H4 (cell line): Measurements from ENCODE around the gene C2CD2. TPM values are rescaled to one million over a fixed set of nuclear protein-coding genes. Genes with fewer than 3 reads are reported as not detected.
A peak's percentile ranks its signal among the peaks of the same experiment; 100 is the strongest.
"Not testable (repeated sequence)": the region's sequence is repeated elsewhere in the genome, so short reads cannot be mapped to it uniquely, and the experiment has no call there.

Source experiments
- DNase-seq: peaks from one replicate; pipeline ENCODE4 v3.0.0-alpha.2; 2015; ENCODE audit warnings: low spot score
- total RNA-seq: library from RNA; depleted of rRNA; stranded (reverse); fragments of >200 nt; shearing (Covaris generic); gene quantifications from 2 replicates; pipeline ENCODE4 v1.2.3, GENCODE V29; 2014

The C2CD2 gene
- total RNA-seq, 1 experiment from 2014 or later, result 15.7 TPM

DNA sequence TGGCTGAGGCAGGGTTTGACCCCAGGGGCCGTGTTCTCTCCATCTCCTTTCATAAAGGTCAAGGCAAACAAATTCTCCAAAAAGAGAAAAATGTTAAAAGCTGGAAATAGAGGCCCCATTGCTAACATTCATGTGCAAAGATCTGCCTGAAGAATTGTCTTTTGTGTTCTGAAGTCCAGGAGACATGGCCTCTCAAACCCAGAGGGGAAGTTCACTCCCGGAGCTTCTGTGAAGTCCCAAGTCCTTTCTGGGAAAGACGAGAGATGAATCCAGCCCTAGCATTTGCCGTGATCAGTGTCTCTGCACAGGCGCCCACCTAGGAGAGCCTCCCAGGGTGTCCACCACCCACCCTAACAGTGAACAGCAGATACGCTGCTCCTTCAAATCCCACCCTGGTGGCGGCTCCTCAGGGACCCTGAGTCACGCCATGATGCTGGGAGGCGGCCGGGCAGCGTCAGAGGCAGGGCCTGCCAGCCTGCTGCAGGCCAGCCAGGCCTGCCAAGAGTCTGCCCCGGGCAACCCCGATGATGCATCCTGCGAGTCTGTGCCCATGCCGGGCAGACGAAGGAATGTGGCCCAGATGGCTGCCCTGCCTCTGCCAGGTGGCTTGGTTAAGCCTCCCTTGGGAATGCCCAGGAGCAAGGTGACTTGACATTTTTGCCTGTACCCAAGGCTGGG is 5.2 kb upstream of the C2CD2 start:
- DNase-seq, result peak; percentile 81

DNA sequence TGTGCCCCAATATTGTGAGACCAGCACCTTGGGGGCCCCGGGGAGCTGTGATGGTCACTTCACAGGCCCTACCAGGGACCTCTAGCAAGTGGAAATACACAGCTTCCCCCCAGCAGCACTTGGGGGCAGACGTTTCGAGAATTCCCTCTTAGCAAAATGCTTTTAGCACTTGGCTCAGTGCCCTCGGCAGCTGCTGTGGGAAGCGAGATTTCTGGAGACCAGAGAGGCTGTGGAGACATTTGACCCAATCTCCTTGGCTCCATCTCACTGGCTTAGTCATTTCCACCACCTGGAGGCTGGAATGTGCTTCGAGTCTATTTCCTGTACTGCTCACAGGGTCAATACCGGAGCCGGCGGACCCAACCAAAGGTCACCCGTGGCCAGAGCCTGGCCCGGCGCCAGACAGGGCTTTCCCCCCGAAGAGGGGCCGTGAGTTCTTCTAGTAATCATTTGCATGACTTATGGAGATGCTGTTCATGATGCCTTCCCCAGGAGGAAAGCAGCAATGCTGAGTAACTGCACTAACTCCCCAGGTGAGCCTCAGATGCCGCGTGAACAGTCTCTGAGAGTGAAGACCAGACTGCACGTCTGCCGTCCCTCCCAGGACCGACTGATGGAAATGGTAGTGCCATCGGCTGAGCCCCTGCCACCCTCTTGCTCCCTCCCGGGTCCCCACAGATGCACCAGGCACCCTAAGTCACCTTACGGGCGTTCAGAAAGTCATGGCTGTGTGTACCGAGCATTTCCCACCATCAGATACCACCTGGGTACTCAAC is 4.4 kb upstream of the C2CD2 start:
- peak; percentile 95 for DNase-seq

DNA sequence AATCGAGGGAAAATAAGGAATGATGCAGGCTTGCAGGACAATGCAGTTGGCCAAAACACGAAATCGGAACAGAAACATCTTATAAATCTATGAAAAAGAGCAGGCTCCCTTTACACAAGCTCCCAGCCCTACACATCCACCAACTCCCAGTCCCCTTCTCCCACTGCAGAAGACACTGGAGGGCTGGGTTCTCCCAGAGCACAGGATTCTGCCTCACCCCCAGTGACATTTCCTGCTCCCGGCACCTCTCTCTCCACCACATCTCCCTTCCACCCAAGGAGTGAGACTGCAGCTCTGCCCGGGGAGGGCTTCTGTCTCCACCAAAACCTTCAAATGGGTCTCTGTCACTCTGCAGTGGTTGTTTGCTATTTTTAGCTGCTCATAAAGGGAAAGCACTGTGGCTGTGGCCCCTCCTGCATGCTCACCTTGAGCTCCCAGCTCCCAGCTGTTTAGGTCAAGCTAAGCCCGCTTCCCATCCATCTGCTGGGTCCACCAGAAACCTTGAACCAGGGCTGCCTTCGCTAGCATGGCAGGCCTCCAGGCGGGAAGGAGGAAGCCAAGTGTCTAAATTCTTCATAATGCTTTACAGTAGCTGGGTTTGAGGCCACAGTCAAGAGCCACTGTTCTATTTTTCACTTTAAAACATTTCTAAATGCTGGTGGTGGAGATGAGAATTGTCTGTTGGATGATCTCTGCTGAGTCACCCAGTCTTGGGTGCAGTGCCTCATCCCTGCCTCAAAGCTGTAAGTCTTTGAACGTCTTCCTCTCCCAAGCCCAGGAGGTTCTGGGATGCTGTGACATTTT is 3.3 kb upstream of the C2CD2 start:
- DNase-seq, result peak; percentile 58

- no peak for DNase-seq
Observed at GRCh38 chr21:41955516-41955915, 1.7 kb upstream of the C2CD2 start.

GRCh38 chr21:41954654-41955499 is 1.1 kb upstream of the C2CD2 start:
- DNase-seq, result no peak

DNA sequence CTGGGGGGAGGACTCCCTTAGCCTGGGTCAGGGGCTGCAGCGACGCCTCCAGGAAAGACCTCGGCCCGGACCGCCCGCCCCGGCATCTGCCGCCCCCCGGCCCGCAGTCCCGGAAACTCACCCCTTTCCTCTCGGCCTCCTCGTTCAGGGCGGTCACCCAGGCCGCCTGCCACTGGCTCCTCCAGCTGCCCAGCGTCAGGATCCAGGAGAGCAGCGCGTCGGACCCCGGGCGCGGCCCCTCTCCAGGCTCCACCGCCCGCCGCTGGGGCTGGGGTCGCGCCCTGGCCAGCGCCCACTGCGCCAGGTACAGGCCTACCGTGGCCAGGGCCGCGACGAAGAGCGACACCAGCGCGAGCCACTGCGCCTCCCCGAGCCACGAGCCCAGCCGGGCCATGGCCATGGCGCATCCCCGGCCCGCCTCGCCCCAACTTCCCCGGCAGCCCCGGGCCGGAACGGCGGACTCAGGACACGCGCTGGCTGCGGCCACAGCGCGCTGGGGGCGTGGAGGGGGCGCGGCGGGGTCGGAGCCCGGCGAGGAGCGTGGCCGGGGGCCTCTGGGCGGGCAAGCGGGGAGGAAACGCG is 478 bp downstream of the C2CD2 start:
- DNase-seq, result no peak

- no peak for DNase-seq
Observed at GRCh38 chr21:41952568-41953248, 1.1 kb downstream of the C2CD2 start.

DNA sequence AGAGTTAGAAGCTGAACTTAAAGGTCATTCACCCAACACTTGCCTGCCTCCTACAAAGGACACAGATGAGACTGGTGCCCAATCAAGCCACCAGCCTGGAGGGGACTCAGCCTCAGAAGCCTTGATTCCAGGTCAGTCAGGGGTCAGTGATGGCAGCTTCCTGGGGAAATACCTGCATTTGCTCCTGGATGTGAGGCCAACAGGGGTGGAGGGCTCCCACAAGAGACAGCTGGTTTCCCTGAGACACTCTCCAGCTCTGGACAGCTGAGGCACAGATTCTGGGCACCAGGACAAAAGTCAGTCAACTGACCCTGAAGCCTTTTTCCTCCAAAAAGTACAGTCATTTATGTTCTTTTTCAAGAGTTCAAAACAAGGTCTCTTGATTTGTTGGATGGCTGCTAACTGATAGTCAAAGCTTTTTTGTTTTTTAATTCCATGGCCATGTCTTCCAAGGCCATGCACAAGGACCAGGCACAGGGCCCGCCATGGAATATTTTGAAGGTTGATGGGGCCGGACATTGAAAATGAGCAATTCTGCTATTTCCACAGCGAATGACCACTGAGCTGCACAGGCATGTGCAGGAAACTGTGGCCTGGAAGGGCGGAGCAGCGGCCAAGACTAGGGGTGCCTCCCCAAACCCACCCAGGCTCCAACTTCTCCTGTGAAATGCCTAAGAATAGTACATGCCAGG is 1.8 kb downstream of the C2CD2 start:
- no peak for DNase-seq

GRCh38 chr21:41950941-41951351 is 2.9 kb downstream of the C2CD2 start:
- no peak for DNase-seq

DNA sequence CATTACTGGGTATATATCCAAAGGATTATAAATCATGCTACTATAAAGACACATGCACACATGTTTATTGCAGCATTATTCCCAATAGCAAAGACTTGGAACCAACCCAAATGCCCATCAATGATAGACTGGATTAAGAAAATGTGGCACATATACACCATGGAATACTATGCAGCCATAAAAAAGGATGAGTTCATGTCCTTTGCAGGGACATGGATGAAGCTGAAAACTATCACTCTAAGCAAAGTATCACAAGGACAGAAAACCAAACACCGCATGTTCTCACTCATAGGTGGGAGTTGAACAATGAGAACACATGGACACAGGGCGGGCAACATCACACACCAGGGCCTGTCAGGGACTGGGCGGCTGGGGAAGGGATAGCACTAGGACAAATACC is 4.2 kb downstream of the C2CD2 start:
- DNase-seq, result not testable (repeated sequence)

- DNase-seq, result no peak
Observed at GRCh38 chr21:41948901-41949300, 4.9 kb downstream of the C2CD2 start.

- peak; percentile 44 for DNase-seq
Observed at GRCh38 chr21:41948078-41948895, 5.5 kb downstream of the C2CD2 start.

GRCh38 chr21:41945982-41946381 is 7.8 kb downstream of the C2CD2 start:
- no peak for DNase-seq

DNA sequence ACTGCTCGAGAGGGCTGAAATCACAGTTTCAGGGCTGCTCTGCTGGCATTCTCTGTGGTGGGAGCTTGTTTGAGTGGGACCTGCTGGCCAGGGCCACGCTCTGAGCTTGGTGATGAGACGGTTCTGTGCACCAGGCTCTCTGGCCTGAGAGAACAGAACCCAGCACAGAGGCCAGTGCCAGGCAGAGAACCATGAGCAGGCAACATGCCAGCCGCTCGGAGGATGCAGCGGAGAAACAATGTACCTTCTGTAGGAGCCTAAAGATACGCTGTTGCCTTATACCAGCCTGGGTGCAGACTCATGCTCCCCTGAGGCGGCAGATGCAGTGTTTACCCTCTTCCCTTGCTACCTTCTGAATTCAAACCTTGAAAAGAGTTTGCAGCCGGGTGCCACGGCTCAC is 10.0 kb downstream of the C2CD2 start:
- DNase-seq, result no peak

GRCh38 chr21:41942457-41942856 is 11.4 kb downstream of the C2CD2 start:
- DNase-seq, result no peak

DNA sequence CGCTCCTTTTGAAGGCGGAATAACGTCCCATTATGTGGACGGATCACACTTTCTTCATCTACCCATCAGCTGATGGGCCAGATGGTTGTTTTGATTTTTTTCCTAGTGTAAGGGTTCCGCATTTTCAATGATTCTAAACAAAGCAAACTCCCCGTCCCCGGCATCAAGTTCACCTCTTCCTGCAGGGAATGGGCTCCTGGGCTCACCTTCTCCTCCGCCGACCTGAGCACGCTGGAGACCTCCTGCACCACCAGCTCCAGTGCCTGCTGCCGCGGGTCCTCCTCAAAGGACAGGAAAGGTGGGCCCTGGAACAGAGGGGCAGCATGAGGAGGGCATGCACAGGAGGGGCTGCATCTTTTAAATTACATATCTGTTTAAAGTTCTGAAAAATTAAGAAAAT is 11.9 kb downstream of the C2CD2 start:
- no peak for DNase-seq

GRCh38 chr21:41940431-41940830 is 13.4 kb downstream of the C2CD2 start:
- no peak for DNase-seq

DNA sequence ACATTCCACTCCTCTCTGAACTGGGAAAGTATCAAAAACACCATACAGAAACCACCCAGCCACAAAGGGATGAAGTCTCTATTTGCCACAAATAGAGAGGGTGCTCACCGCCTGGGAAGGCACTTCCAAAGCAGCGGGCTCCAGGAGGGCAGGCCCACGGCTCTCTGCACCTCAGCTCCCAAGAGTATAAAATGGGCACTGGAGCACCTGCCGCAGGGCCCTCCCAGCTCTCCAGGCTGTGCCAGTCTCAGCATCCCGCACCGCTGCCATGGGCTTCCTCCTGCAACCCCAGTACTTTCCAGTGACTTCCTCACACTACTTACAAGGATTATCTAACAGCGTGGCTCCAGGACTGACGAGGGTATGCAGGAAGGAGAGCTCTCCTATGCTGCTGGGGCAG is 14.4 kb downstream of the C2CD2 start:
- DNase-seq, result no peak
